Measurements from ENCODE around the gene CLRN2.
"Not testable (repeated sequence)": the region's sequence is repeated elsewhere in the genome, so short reads cannot be mapped to it uniquely, and the experiment has no call there.

The CLRN2 gene

GRCh38 chr4:17546222-17546621 is 31.3 kb downstream of the CLRN2 start:
- no peak for DNase-seq

- DNase-seq: no peak
Measured at GRCh38 chr4:17546678-17547077, 31.7 kb downstream of the CLRN2 start.

GRCh38 chr4:17550549-17550948 is 35.6 kb downstream of the CLRN2 start:
- no peak for DNase-seq

GRCh38 chr4:17552427-17552826 is 37.5 kb downstream of the CLRN2 start:
- no peak for DNase-seq

- no peak for DNase-seq
Measured at GRCh38 chr4:17554568-17554967, 39.6 kb downstream of the CLRN2 start.

GRCh38 chr4:17556498-17556897 is 41.5 kb downstream of the CLRN2 start:
- DNase-seq: no peak

GRCh38 chr4:17557880-17558279 is 42.9 kb downstream of the CLRN2 start:
- no peak for DNase-seq

GRCh38 chr4:17558941-17559708 is 44.2 kb downstream of the CLRN2 start:
- DNase-seq: no peak

- DNase-seq: no peak
Measured at GRCh38 chr4:17559709-17560048, 44.7 kb downstream of the CLRN2 start.

- DNase-seq: no peak
Measured at GRCh38 chr4:17560065-17560673, 45.2 kb downstream of the CLRN2 start.

- no peak for DNase-seq
Measured at GRCh38 chr4:17561195-17561909, 46.4 kb downstream of the CLRN2 start.

GRCh38 chr4:17562157-17562556 is 47.2 kb downstream of the CLRN2 start:
- no peak for DNase-seq

GRCh38 chr4:17565846-17566245 is 50.9 kb downstream of the CLRN2 start:
- no peak for DNase-seq

GRCh38 chr4:17567271-17567670 is 52.3 kb downstream of the CLRN2 start:
- no peak for DNase-seq

- no peak for DNase-seq
Measured at GRCh38 chr4:17574206-17574605, 59.2 kb downstream of the CLRN2 start.

GRCh38 chr4:17575177-17575576 is 60.2 kb downstream of the CLRN2 start:
- not testable (repeated sequence) for DNase-seq

Measured in DMS79 treated with DMSO at 0.1 percent for 48 hours (cell line).